Measurements from ENCODE around the gene B4GALT3. TPM values are rescaled to one million over a fixed set of nuclear protein-coding genes. Genes with fewer than 3 reads are reported as not detected.

B4GALT3 gene
- total and polyA plus RNA-seq, 2 donors (not counting 3 experiments of a cell fraction or from before 2014, with no cell fraction given): 39.5 to 60.4 TPM

DNA sequence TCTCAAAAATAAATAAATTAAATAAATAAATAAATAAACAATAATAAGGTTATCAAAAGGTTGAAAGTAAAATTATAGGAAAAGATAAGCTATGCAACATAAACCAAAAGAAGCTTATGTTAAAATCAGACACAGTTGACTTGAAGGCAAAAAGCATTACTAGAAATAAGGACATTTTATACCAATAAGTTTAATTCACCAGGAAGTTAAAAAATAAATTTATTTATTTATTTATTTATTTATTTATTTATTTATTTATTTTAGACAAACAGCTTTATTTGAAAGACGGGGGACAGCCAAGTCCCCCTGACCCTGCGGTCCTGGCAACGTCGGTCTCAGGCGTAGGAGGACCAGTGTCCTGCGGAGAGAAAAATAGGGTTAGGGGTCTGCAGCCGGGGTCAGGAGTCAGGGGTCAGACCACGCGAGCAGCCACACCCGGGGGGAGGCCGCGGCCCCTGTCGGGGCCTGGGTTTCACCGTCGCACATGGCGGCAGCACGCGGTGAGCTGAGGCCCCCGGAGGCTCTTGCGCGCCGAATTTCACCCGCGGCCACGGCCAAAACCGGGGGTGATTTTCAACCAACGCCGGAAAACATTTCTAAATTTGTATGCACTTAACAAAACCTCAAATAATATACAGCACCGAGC lies 36.4 kb downstream of the B4GALT3 start:
- H4K20me1 ChIP-seq (replicated peaks; ENCODE audit: control insufficient read depth, extremely low read depth, insufficient read depth, low read length): no peaks in the 10 kb centered on the region
- no peaks in the 10 kb centered on the region for H3K4me1 ChIP-seq (ENCODE audit: control insufficient read depth, extremely low read depth, insufficient read depth, low read length)
- POLR2A ChIA-PET: no interaction called here
- no peaks in the 10 kb centered on the region for H3K9me3 ChIP-seq (replicated peaks; ENCODE audit: control insufficient read depth, insufficient read depth, low read length)
- H3K4me3 ChIP-seq (replicated peaks in 1 of 3; ENCODE audit: insufficient read depth in 1 of 3, low read depth in 1 of 3, low read length in 3 of 3): no peak overlapping the region
- no peak overlapping the region for H2AFZ ChIP-seq (ENCODE audit: low read depth, low read length)
- no peak overlapping the region for H3K27ac ChIP-seq (ENCODE audit: insufficient read depth, low read depth, low read length)
- CTCF ChIA-PET: interaction anchor here (0.6 to 5.4 kb wide), 16 partner anchors 8 to 415 kb away, joined by 3 to 51 read pairs (median 4); partner anchors contain the start of genes ITLN2, KLHDC9, TSTD1 and UFC1
- no peak overlapping the region for H3K9ac ChIP-seq (replicated peaks; ENCODE audit: extremely low read depth, insufficient read depth, low read length)
- no TSS peak for BruUV-seq (replicated peaks)
- no peak for DNase-seq (ENCODE audit: low read depth, low spot score)
- intact Hi-C loops (cut with micrococcal nuclease) (loop anchor here (1.0 to 2.0 kb wide), 2 partner anchors 148 to 414 kb away; no protein-coding TSS in a partner anchor), dilution Hi-C loops (cut with MboI; ENCODE audit: extremely low pct_ligation_motif_present, low sequenced_read_pairs) (no loop called here)
- no peak for FAIRE-seq
- no peaks in the 10 kb centered on the region for H3K9me1 ChIP-seq (replicated peaks; ENCODE audit: control insufficient read depth, extremely low read depth, insufficient read depth, low read length)
- no peaks in the 10 kb centered on the region for H3K36me3 ChIP-seq (ENCODE audit: control insufficient read depth in 2 of 2, extremely low read depth in 1 of 2, insufficient read depth in 2 of 2, low read length in 2 of 2)
- H3K79me2 ChIP-seq (ENCODE audit: control insufficient read depth, insufficient read depth, low read length): no peaks in the 10 kb centered on the region
- no peak overlapping the region for H3K4me2 ChIP-seq (ENCODE audit: insufficient read depth, low read length)
- TF ChIP-seq POLR2AphosphoS5 (IDR thresholded peaks at IDR 0.05; ENCODE audit: insufficient read depth, low read depth, low read length) (no peak), POLR2A (IDR thresholded peaks at IDR 0.05; ENCODE audit: low read depth, low read length) (no peak), JUN (IDR thresholded peaks at IDR 0.05; ENCODE audit: borderline replicate concordance, insufficient read depth, insufficient read length, low read depth) (no peak), FOS (IDR thresholded peaks at IDR 0.05; ENCODE audit: borderline replicate concordance, insufficient read depth, low read length) (no peak), MYC (IDR thresholded peaks at IDR 0.05; ENCODE audit: low read depth, low read length) (no peak), EZH2 (IDR thresholded peaks at IDR 0.05; ENCODE audit: borderline replicate concordance, low read depth, low read length, severe bottlenecking) (no peak), GATA2 (IDR thresholded peaks at IDR 0.05; ENCODE audit: insufficient read depth, insufficient read length, low read depth, low read length) (no peak)
- TF ChIP-seq, protein P1, sequence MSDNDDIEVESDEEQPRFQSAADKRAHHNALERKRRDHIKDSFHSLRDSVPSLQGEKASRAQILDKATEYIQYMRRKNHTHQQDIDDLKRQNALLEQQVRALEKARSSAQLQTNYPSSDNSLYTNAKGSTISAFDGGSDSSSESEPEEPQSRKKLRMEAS (IDR thresholded peaks at IDR 0.05; ENCODE audit: insufficient read depth, insufficient read length): no peak
- TF ChIP-seq, protein P2, sequence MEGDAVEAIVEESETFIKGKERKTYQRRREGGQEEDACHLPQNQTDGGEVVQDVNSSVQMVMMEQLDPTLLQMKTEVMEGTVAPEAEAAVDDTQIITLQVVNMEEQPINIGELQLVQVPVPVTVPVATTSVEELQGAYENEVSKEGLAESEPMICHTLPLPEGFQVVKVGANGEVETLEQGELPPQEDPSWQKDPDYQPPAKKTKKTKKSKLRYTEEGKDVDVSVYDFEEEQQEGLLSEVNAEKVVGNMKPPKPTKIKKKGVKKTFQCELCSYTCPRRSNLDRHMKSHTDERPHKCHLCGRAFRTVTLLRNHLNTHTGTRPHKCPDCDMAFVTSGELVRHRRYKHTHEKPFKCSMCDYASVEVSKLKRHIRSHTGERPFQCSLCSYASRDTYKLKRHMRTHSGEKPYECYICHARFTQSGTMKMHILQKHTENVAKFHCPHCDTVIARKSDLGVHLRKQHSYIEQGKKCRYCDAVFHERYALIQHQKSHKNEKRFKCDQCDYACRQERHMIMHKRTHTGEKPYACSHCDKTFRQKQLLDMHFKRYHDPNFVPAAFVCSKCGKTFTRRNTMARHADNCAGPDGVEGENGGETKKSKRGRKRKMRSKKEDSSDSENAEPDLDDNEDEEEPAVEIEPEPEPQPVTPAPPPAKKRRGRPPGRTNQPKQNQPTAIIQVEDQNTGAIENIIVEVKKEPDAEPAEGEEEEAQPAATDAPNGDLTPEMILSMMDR (IDR thresholded peaks at IDR 0.05; ENCODE audit: extremely low read depth in 1 of 2, insufficient read depth in 1 of 2, low read depth in 1 of 2, low read length in 2 of 2): no peak
- no peaks in the 10 kb centered on the region for H3K27me3 ChIP-seq (ENCODE audit: control insufficient read depth in 2 of 2, insufficient read depth in 2 of 2, low read length in 2 of 2)
